GM19324 (cell line): ENCODE measurements around the gene TFB1M.
A peak's percentile ranks its signal among the peaks of the same experiment; 100 is the strongest.
"Not testable (repeated sequence)": the region's sequence is repeated elsewhere in the genome, so short reads cannot be mapped to it uniquely, and the experiment has no call there.

ENCODE experiments used
- ATAC-seq: cut with Tn5 transposase; IDR thresholded peaks from one replicate; pipeline ENCODE4 v1.9.1; 2021; ENCODE audit warnings: mild to moderate bottlenecking, moderate library complexity; ENCODE audit not compliant: unreplicated experiment, low FRiP score

The TFB1M gene

GRCh38 chr6:155314092-155314772 lies at the start of gene TFB1M:
TFB1M (minus strand) TSS chr6:155314484; CDS start chr6:155314428, 56 bp downstream.
- ATAC-seq, result peak; percentile 99

- ATAC-seq, result not testable (repeated sequence)
These were observed 49.7 kb upstream of the TFB1M start for GRCh38 chr6:155364021-155364420.

- not testable (repeated sequence) for ATAC-seq
These were observed 48.8 kb upstream of the TFB1M start for GRCh38 chr6:155362968-155363632.

GRCh38 chr6:155354167-155354566 lies 39.9 kb upstream of the TFB1M start:
- ATAC-seq, result no peak

GRCh38 chr6:155352811-155353210 lies 38.5 kb upstream of the TFB1M start:
- ATAC-seq, result no peak

- no peak for ATAC-seq
These were observed 37.8 kb upstream of the TFB1M start for GRCh38 chr6:155352130-155352420.

- ATAC-seq, result peak; percentile 85
These were observed 37.2 kb upstream of the TFB1M start for GRCh38 chr6:155351273-155352129.

GRCh38 chr6:155349956-155350355 lies 35.7 kb upstream of the TFB1M start:
- ATAC-seq, result no peak

- ATAC-seq, result no peak
These were observed 34.8 kb upstream of the TFB1M start for GRCh38 chr6:155349129-155349528.

GRCh38 chr6:155347800-155348199 lies 33.5 kb upstream of the TFB1M start:
- no peak for ATAC-seq

GRCh38 chr6:155346957-155347356 lies 32.7 kb upstream of the TFB1M start:
- no peak for ATAC-seq

GRCh38 chr6:155344341-155345006 lies 30.2 kb upstream of the TFB1M start:
- no peak for ATAC-seq

GRCh38 chr6:155341130-155341828 lies 27.0 kb upstream of the TFB1M start:
- peak; percentile 76 for ATAC-seq

- peak; percentile 12 for ATAC-seq
These were observed 26.3 kb upstream of the TFB1M start for GRCh38 chr6:155340464-155341129.

GRCh38 chr6:155339929-155340328 lies 25.6 kb upstream of the TFB1M start:
- not testable (repeated sequence) for ATAC-seq

- ATAC-seq, result not testable (repeated sequence)
These were observed 24.0 kb upstream of the TFB1M start for GRCh38 chr6:155338237-155338636.

GRCh38 chr6:155335265-155335664 lies 21.0 kb upstream of the TFB1M start:
- no peak for ATAC-seq

GRCh38 chr6:155334073-155334472 lies 19.8 kb upstream of the TFB1M start:
- not testable (repeated sequence) for ATAC-seq

GRCh38 chr6:155333414-155333813 lies 19.1 kb upstream of the TFB1M start:
- ATAC-seq, result peak; percentile 68

GRCh38 chr6:155330922-155331321 lies 16.6 kb upstream of the TFB1M start:
- no peak for ATAC-seq
